Heart right ventricle (tissue), 16 donors: ENCODE results near the gene ADRA1B. TPM values are rescaled to one million over a fixed set of nuclear protein-coding genes. Genes with fewer than 3 reads are reported as not detected.

ENCODE experiments used
- ATAC-seq, 8 donors: fragments of 200-7000 bp; cut with Tn5 transposase; one replicate each; pipeline ENCODE4 v1.9.1; 2020; ENCODE audit warnings: mild to moderate bottlenecking in 8 of 8, moderate library complexity in 8 of 8, moderate number of reproducible peaks in 1 of 8
- DNase-seq, 2 donors: peaks; one replicate each; pipeline ENCODE4 v3.0.0-alpha.2; 2020
- H3K27ac ChIP-seq, 10 donors: fragments of 200-600 bp; sonication (generic) in 2 of 10; one replicate each; pipeline versions ENCODE4 v1.5.0 to v1.8.0; 2020 to 2022; ENCODE audit warnings: mild to moderate bottlenecking in 3 of 10
- H3K27me3 ChIP-seq, 7 donors: fragments of 200-600 bp; one replicate each; pipeline ENCODE4 v1.8.0; 2021 to 2022; ENCODE audit warnings: mild to moderate bottlenecking in 2 of 7
- H3K36me3 ChIP-seq, 9 donors: fragments of 200-600 bp; sonication (generic) in 1 of 9; one replicate each; pipeline versions ENCODE4 v1.5.0 to v1.8.0; 2020 to 2022; ENCODE audit warnings: mild to moderate bottlenecking in 2 of 9
- H3K4me1 ChIP-seq, 9 donors: fragments of 200-600 bp; sonication (generic) in 1 of 9; one replicate each; pipeline versions ENCODE4 v1.5.0 to v1.8.0; 2020 to 2022; ENCODE audit warnings: mild to moderate bottlenecking in 4 of 9
- H3K4me3 ChIP-seq, 10 donors: fragments of 200-600 bp; sonication (generic) in 2 of 10; one replicate each; pipeline versions ENCODE4 v1.5.0 to v1.8.0; 2020 to 2022; ENCODE audit warnings: mild to moderate bottlenecking in 7 of 10, moderate library complexity in 2 of 10
- H3K9me3 ChIP-seq, 11 donors: fragments of 200-600 bp in 10 of 11; sonication (generic) in 2 of 11; one replicate each; pipeline versions ENCODE4 v1.5.0 to v1.8.0; 2013 to 2022; ENCODE audit warnings: mild to moderate bottlenecking in 2 of 11, control low read depth in 1 of 11, moderate library complexity in 1 of 11
- CTCF ChIP-seq, 9 donors: fragments of 200-600 bp; sonication (generic) in 2 of 9; IDR thresholded peaks; one replicate each; pipeline versions ENCODE4 v1.5.0 to v1.8.0; 2021 to 2022; ENCODE audit warnings: antibody characterized with exemption in 9 of 9, mild to moderate bottlenecking in 5 of 9, moderate library complexity in 1 of 9
- WGBS, 2 donors: extraction: QIAGEN DNeasy Blood & Tissue Kit; methylation state at CpG; one replicate each; pipeline ENCODE4 v1.1.7; 2013; ENCODE audit warnings: inconsistent platforms in 1 of 2; 5-methylcytosine and 5-hydroxymethylcytosine counted together
- intact Hi-C, 10 donors: fragments of 100-400 bp; cut with DNase I; formaldehyde crosslinking; loops; one replicate each; pipeline versions ENCODE4 v1.11.1 to v1.14.2; 2022
- polyA plus RNA-seq, 2 donors: library from polyadenylated mRNA; stranded (reverse); fragments of 200-250 nt; gene quantifications; one replicate each; pipeline ENCODE4 v1.2.3, GENCODE V29; 2013
- total RNA-seq, 10 donors: library from RNA; stranded (reverse); fragmentation: NEBNext Ultra II Directional in 3 of 10; extraction: Animal tissue kit (Norgen Biotek cat#: 25700) in 3 of 10; gene quantifications; one replicate each; pipeline versions ENCODE4 v1.2.1 to v1.2.4, GENCODE V29; 2021 to 2023
- donor health status: Arrhythmogenic right ventricular cardiomyopathy.
- donor health status: ischemic (EF 13 %, LVEDD 7.1; RV severe dilation, severe dysfunction).
- donor health status: healthy with polysubstance abuse.
- donor health status: DM: no; HTN: yes; CAD: no.
- donor health status: DM: no; HTN: no; CAD: no.
- donor health status: ischemic (EF 25% LVEDD 6.9; RV normal size, moderate dysfunction).
- donor health status: ischemic (EF 25% LVEDD 5.7; RV mildly dilated, moderate dysfunction).
- donor health status: healthy.
- donor health status: DM: yes; HTN: yes; CAD: no.
- donor health status: Ischemic cardiomyopathy.
- donor health status: ischemic (EF 35%, LVEDD 5.7; RV mildly dilated, moderate dysfunction).
- donor health status: nonischemic (EF 11% LVEDD 7.7; RV severe dilation, severe dysfunction).
- donor health status: DM: yes; HTN: yes; CAD: no.
- donor health status: PGD.
- donor health status: ischemic (EF 29% LVEDD 5.4; RV normal size, mild dysfunction).
- donor health status: nonischemic (EF 23%, LVEDD 6.1; RV moderate dilation, normal function).

ADRA1B gene
- total and polyA plus RNA-seq, 12 donors: 0.44 to 4.1 (median 1.8) TPM

- ATAC-seq (peak; percentile 85 to 97 (median 90)), DNase-seq (peak; percentile 50 to 62)
- peaks cover 0 to 15% (median 4%) of the 10 kb centered on the region in 9 donors for H3K4me1 ChIP-seq
- TF ChIP-seq CTCF (IDR thresholded peaks at IDR 0.05): no peak
- 47 to 55% methylated on average over 12 of the region's 12 CpGs for WGBS, 2 donors
- H3K27me3 ChIP-seq: peaks cover 0 to 14% (median 0%) of the 10 kb centered on the region in 7 donors
- H3K36me3 ChIP-seq: no peaks in the 10 kb centered on the region
- no peaks in the 10 kb centered on the region for H3K9me3 ChIP-seq
- H3K27ac ChIP-seq: peak overlapping the region in 8 of 10 donors; percentile 44 to 72 (median 59)
- peak overlapping the region in 1 of 10 donors; percentile 10 for H3K4me3 ChIP-seq
- intact Hi-C loops: no loop called here
These were observed 12.0 kb downstream of the ADRA1B start for GRCh38 chr5:159928122-159928909.

- TF ChIP-seq CTCF (IDR thresholded peaks at IDR 0.05): no peak
- Histone ChIP-seq H3K9me3 (no peaks in the 10 kb centered on the region), H3K4me3 (no peak overlapping the region), H3K4me1 (peaks cover 0 to 17% (median 4%) of the 10 kb centered on the region in 9 donors), H3K27me3 (peaks cover 0 to 12% (median 0%) of the 10 kb centered on the region in 7 donors), H3K36me3 (no peaks in the 10 kb centered on the region), H3K27ac (peak overlapping the region in 1 of 10 donors; percentile 65)
- WGBS, 2 donors: 55 to 59% methylated on average over 1 of the region's 1 CpG
- DNase-seq (no peak), ATAC-seq (no peak)
- intact Hi-C loops: no loop called here
These were observed 12.9 kb downstream of the ADRA1B start for GRCh38 chr5:159929176-159929575.

GRCh38 chr5:159933531-159934485 is 17.5 kb downstream of the ADRA1B start:
- WGBS, 2 donors: 64% methylated on average over 10 of the region's 10 CpGs
- Histone ChIP-seq H3K27ac (no peak overlapping the region), H3K36me3 (no peaks in the 10 kb centered on the region), H3K9me3 (no peaks in the 10 kb centered on the region), H3K4me1 (peaks cover 0 to 12% (median 3%) of the 10 kb centered on the region in 9 donors), H3K27me3 (no peaks in the 10 kb centered on the region), H3K4me3 (no peak overlapping the region)
- intact Hi-C loops: no loop called here
- no peak for DNase-seq
- no peak for TF ChIP-seq CTCF (IDR thresholded peaks at IDR 0.05)
- ATAC-seq: peak in 3 of 8 donors; percentile 34 to 39 (median 34)

- Histone ChIP-seq H3K4me3 (no peak overlapping the region), H3K36me3 (no peaks in the 10 kb centered on the region), H3K9me3 (no peaks in the 10 kb centered on the region), H3K4me1 (peaks cover 0 to 10% (median 0%) of the 10 kb centered on the region in 9 donors), H3K27me3 (no peaks in the 10 kb centered on the region), H3K27ac (no peak overlapping the region)
- ATAC-seq (no peak), DNase-seq (no peak)
- 50 to 78% methylated on average over 1 of the region's 1 CpG for WGBS, 2 donors
- intact Hi-C loops: no loop called here
- no peak for TF ChIP-seq CTCF (IDR thresholded peaks at IDR 0.05)
These were observed 19.7 kb downstream of the ADRA1B start for GRCh38 chr5:159935946-159936345.
